ENCODE data around the gene C16orf46. TPM values are rescaled to one million over a fixed set of nuclear protein-coding genes. Genes with fewer than 3 reads are reported as not detected.
"Not testable (repeated sequence)": the region's sequence is repeated elsewhere in the genome, so short reads cannot be mapped to it uniquely, and the experiment has no call there.

The C16orf46 gene
- total RNA-seq, 2 donors from 2014 or later, result 0.54 to 1.3 TPM

- ATAC-seq (ENCODE audit: insufficient number of reproducible peaks, low FRiP score, low read depth), result no peak
- TF ChIP-seq CTCF (IDR thresholded peaks at IDR 0.05), result no peak
- no peaks in the 10 kb centered on the region for H3K4me1 ChIP-seq (ENCODE audit: control insufficient read depth in 1 of 2, low read depth in 2 of 2)
- no peak for DNase-seq (ENCODE audit: low spot score)
- H3K36me3 ChIP-seq, result no peaks in the 10 kb centered on the region
- no peaks in the 10 kb centered on the region for H3K27me3 ChIP-seq (replicated peaks; ENCODE audit: insufficient read depth)
- no peak overlapping the region for H3K4me3 ChIP-seq
- H3K27ac ChIP-seq, result no peak overlapping the region
- H3K9me3 ChIP-seq, result no peaks in the 10 kb centered on the region
Measured at GRCh38 chr16:81112453-81112852, 35.4 kb upstream of the C16orf46 start.

- H3K4me1 ChIP-seq (ENCODE audit: control insufficient read depth in 1 of 2, low read depth in 2 of 2); H3K27ac ChIP-seq; ATAC-seq (ENCODE audit: insufficient number of reproducible peaks, low FRiP score, low read depth); H3K4me3 ChIP-seq; H3K9me3 ChIP-seq; H3K27me3 ChIP-seq (replicated peaks; ENCODE audit: insufficient read depth); H3K36me3 ChIP-seq; DNase-seq (ENCODE audit: low spot score): not testable (repeated sequence)
Measured at GRCh38 chr16:81109274-81109673, 32.2 kb upstream of the C16orf46 start.

GRCh38 chr16:81107511-81107910 is 30.5 kb upstream of the C16orf46 start:
- Histone ChIP-seq H3K36me3 (no peaks in the 10 kb centered on the region), H3K9me3 (no peaks in the 10 kb centered on the region), H3K27ac (no peak overlapping the region), H3K4me3 (no peak overlapping the region), H3K4me1 (ENCODE audit: control insufficient read depth in 1 of 2, low read depth in 2 of 2) (no peaks in the 10 kb centered on the region), H3K27me3 (replicated peaks; ENCODE audit: insufficient read depth) (no peaks in the 10 kb centered on the region)
- no peak for DNase-seq (ENCODE audit: low spot score)
- ATAC-seq (ENCODE audit: insufficient number of reproducible peaks, low FRiP score, low read depth), result no peak
- no peak for TF ChIP-seq CTCF (IDR thresholded peaks at IDR 0.05)

GRCh38 chr16:81106826-81107503 is 29.9 kb upstream of the C16orf46 start:
- no peak for DNase-seq (ENCODE audit: low spot score)
- ATAC-seq (ENCODE audit: insufficient number of reproducible peaks, low FRiP score, low read depth), result no peak

GRCh38 chr16:81105946-81106345 is 28.9 kb upstream of the C16orf46 start:
- no peaks in the 10 kb centered on the region for H3K36me3 ChIP-seq
- H3K27ac ChIP-seq, result no peak overlapping the region
- TF ChIP-seq CTCF (IDR thresholded peaks at IDR 0.05), result no peak
- H3K4me3 ChIP-seq, result no peak overlapping the region
- no peaks in the 10 kb centered on the region for H3K27me3 ChIP-seq (replicated peaks; ENCODE audit: insufficient read depth)
- H3K4me1 ChIP-seq (ENCODE audit: control insufficient read depth in 1 of 2, low read depth in 2 of 2), result no peaks in the 10 kb centered on the region
- no peaks in the 10 kb centered on the region for H3K9me3 ChIP-seq
- no peak for DNase-seq (ENCODE audit: low spot score)
- no peak for ATAC-seq (ENCODE audit: insufficient number of reproducible peaks, low FRiP score, low read depth)

More at GRCh38 chr16:81106826-81107503, 29.9 kb upstream of the C16orf46 start:
- H3K4me3 ChIP-seq, result no peak overlapping the region
- no peak overlapping the region for H3K27ac ChIP-seq
- no peaks in the 10 kb centered on the region for H3K27me3 ChIP-seq (replicated peaks; ENCODE audit: insufficient read depth)
- H3K9me3 ChIP-seq, result no peaks in the 10 kb centered on the region
- TF ChIP-seq CTCF (IDR thresholded peaks at IDR 0.05), result no peak
- H3K4me1 ChIP-seq (ENCODE audit: control insufficient read depth in 1 of 2, low read depth in 2 of 2), result no peaks in the 10 kb centered on the region
- H3K36me3 ChIP-seq, result no peaks in the 10 kb centered on the region

- no peaks in the 10 kb centered on the region for H3K36me3 ChIP-seq
- H3K4me3 ChIP-seq, result no peak overlapping the region
- no peak for DNase-seq (ENCODE audit: low spot score)
- no peaks in the 10 kb centered on the region for H3K27me3 ChIP-seq (replicated peaks; ENCODE audit: insufficient read depth)
- no peak for ATAC-seq (ENCODE audit: insufficient number of reproducible peaks, low FRiP score, low read depth)
- no peak overlapping the region for H3K27ac ChIP-seq
- no peaks in the 10 kb centered on the region for H3K4me1 ChIP-seq (ENCODE audit: control insufficient read depth in 1 of 2, low read depth in 2 of 2)
- no peak for TF ChIP-seq CTCF (IDR thresholded peaks at IDR 0.05)
- no peaks in the 10 kb centered on the region for H3K9me3 ChIP-seq
Measured at GRCh38 chr16:81101702-81102101, 24.7 kb upstream of the C16orf46 start.
